Measurements from ENCODE around the gene NGEF.

Gene NGEF

GRCh38 chr2:232901736-232902578 is 111.1 kb downstream of the NGEF start:
- DNase-seq = peak in 3 of 51 donors; percentile 9 to 30 (median 25)

GRCh38 chr2:232900811-232901735 is 112.0 kb downstream of the NGEF start:
- DNase-seq = no peak

DNA sequence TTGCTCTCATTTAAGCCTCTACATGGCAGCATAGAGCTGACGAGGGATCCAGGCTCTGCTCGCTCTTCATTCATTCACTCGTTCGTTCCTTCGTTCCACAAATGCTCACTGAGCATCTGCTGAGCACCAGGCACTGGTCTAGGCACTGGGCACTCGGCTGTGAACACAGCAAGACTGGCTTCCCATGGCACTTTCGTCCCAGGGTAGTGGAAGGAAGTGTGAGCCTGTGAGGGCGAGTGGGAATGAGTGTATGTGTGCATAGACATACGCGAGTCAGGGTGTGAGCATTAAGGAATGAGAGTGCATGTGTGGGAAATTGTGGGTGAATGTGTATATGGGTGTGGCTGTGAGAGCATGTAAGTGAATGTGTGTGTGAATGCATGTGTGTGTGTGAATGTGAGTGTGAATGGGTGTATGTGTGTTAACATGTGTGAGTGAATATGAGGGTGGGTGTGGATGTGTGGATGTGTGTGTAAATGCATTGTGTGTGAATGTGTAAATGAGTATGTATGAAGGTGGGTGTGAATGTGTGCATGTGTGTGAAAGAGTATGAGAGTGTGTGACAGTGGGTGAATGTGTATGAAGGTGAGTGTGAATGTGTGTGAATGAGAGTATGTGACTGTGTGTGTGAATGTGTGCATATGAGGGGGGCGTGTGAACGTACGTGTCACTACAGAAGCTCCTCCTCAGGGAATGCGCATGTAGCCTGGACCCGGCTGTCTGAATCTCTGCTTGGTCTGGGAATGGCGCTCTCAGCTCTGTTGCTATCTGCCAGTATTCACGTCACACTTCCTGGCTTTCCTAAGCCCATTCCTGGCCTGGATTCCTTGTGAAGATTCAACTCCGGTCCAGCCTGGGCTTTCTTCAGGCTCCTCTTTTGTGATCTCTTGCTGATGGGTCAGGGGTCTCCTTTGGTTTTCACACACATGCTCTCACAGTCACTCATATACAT is 114.2 kb downstream of the NGEF start:
- no peak for DNase-seq

- no peak for DNase-seq
These were observed 115.3 kb downstream of the NGEF start for GRCh38 chr2:232897598-232898408.

- DNase-seq = no peak
These were observed 116.1 kb downstream of the NGEF start for GRCh38 chr2:232896720-232897597.

GRCh38 chr2:232896111-232896510 is 116.9 kb downstream of the NGEF start:
- DNase-seq = no peak

GRCh38 chr2:232894746-232895145 is 118.3 kb downstream of the NGEF start:
- no peak for DNase-seq

DNA sequence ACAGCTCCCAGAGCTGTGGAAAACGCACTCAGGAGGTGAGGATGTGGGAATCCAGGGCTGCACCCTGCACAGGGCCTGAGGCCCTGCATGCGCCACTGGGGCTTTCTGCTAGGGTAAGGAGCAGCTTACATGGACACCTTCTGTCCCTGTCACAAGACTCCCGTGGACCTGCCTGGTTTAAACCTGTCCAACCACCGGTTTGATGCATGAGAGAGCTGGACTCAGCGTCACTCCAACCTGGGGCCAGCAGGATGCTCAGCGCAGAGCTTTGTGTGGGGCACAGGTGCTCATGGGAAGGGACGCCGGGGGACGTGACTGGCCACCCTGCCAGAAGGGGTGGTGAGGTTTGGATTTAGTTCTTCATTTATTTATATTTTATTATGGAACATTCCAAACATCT is 118.8 kb downstream of the NGEF start:
- no peak for DNase-seq

DNA sequence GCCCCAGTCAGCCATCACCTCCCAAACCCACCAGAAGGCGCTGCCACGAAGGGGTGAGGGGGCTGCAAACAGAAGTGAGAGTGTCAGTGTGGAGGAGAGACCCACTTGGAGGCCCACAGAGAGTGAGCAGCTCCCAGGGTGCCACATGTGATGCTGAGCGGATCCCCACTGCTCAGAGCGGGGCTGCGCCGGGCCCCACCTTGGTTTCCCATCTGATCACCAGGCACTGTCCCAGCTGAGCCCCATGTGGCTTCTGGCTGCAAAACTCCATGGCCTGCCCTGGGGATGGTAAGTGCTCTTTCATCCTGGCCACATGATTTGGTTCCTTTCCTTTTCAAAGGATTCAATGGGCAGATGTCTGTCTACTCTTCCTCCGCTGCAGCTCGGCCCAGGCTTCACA is 119.2 kb downstream of the NGEF start:
- DNase-seq = no peak

DNA sequence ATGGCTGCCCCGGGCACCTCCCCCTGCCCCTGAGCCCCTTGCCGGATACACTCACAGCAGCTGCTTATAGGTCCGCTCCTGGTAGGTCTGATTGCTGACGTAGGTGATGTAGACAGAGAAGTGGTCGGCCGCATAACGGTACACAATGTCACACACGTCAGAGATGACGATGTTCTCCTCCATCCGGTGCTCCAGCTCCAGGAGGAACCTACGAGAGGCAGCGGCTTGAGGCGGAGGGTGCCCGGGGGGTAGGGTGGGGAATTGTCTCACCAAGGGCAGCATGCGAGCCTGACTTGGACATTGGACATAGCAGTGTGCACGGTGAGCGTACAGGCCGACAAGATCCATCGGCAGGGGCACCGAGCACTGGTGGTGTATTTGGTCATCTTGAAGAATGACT is 120.2 kb downstream of the NGEF start:
- no peak for DNase-seq

GRCh38 chr2:232892221-232892620 is 120.8 kb downstream of the NGEF start:
- DNase-seq = no peak

DNA sequence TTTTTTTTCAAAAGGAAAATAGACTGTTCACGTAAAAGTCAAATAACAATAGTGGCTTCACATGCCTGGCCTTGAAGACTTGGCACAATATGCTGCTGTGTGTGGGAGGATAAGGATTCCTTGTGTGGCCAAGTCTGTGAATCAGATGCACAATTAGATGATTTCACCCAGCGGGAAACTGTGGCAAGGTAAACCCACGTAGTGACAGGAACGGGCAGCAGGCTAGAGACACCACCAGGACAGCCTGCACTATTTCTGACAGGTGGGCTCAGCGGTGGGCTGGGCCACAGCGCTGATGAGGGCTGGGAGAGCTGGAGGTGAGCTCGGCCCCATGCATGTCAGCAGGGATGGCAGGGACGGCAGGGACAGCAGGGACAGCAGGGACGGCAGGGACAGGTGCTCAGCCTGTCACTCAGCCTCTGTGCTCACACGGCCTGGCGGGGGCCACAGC is 121.4 kb downstream of the NGEF start:
- DNase-seq = peak in 2 of 51 donors; percentile 34 to 40

- DNase-seq = no peak
These were observed 122.0 kb downstream of the NGEF start for GRCh38 chr2:232890896-232891601.

DNA sequence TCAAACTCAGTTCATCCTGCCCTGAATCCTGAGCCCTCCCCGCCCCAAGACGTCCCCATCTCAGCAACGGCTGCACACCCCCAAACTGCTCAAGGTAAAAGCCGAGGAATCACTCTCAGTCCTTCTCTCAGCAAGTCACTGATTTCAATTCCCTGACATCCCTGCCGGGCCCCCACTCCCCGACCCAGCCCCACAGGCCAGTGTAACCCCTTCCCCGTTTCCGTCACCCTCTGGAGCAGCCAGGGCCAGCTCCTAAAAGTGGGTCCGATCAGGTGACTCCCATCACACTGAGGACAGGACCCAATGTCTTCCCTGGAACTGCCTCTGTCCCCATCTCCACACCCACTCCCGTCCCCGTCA is 122.5 kb downstream of the NGEF start:
- no peak for DNase-seq

DNA sequence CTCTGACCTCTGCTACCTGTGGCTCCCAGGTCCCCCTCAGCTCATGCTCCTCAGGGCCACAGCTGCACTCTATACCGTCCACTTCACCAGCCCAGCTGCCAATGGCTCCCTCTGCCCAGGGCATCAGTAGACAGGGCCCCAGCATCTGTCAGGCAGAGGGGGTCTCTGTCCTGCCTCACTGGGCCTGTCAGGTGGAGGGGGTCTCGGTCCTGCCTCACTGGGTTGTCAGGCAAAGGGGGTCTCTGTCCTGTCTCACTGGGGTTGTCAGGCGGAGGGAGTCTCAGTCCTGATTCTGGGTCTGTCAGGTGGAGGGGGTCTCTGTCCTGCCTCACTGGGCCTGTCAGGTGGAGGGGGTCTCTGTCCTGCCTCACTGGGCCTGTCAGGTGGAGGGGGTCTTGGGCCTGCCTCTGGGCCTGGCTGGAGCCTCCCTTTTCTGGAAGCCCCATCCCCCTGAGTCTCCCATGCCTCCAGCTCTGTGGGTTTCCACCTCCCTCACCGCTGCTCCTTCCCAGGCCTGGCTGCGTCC is 123.1 kb downstream of the NGEF start:
- no peak for DNase-seq

- DNase-seq = no peak
These were observed 124.1 kb downstream of the NGEF start for GRCh38 chr2:232888839-232889529.

GRCh38 chr2:232888099-232888836 is 124.8 kb downstream of the NGEF start:
- DNase-seq = no peak

Measured in hypothalamus (tissue), 51 donors.